Upper lobe of left lung (tissue), 6 donors: ENCODE data around the gene C10orf67. TPM values are rescaled to one million over a fixed set of nuclear protein-coding genes. Genes with fewer than 3 reads are reported as not detected.

Source experiments
- ATAC-seq, 2 donors: fragments of 200-7000 bp; cut with Tn5 transposase; one replicate each; pipeline ENCODE4 v1.9.1; 2022; ENCODE audit warnings: mild to moderate bottlenecking in 2 of 2, moderate library complexity in 2 of 2; ENCODE audit not compliant: low FRiP score in 2 of 2
- DNase-seq, 2 donors: peaks; one replicate each; pipeline ENCODE4 v3.0.0-alpha.2; 2019 to 2020
- H3K27ac ChIP-seq, 4 donors: fragments of 200-600 bp; sonication (generic); one replicate each; pipeline ENCODE4 v1.5.1; 2016 to 2019
- H3K27me3 ChIP-seq, 4 donors: fragments of 200-600 bp; sonication (generic); one replicate each; pipeline ENCODE4 v1.5.1; 2017 to 2019
- H3K36me3 ChIP-seq, 4 donors: fragments of 200-600 bp; sonication (generic); one replicate each; pipeline ENCODE4 v1.5.1; 2016 to 2019
- H3K4me1 ChIP-seq, 4 donors: fragments of 200-600 bp; sonication (generic); one replicate each; pipeline ENCODE4 v1.5.1; 2018 to 2019
- H3K4me3 ChIP-seq, 4 donors: fragments of 200-600 bp; sonication (generic); one replicate each; pipeline ENCODE4 v1.5.1; 2017 to 2019; ENCODE audit warnings: mild to moderate bottlenecking in 2 of 4, moderate library complexity in 1 of 4
- H3K9me3 ChIP-seq, 4 donors: fragments of 200-600 bp; sonication (generic); one replicate each; pipeline ENCODE4 v1.5.1; 2018 to 2019
- CTCF ChIP-seq, 6 experiments: fragments of 450-650 bp in 4 of 6; fragments of 200-600 bp in 2 of 6; sonication (generic) in 2 of 6; IDR thresholded peaks; one replicate each; pipeline ENCODE4 v1.5.1; 2016 to 2019; ENCODE audit warnings: antibody characterized with exemption in 6 of 6
- EP300 ChIP-seq, 4 donors: sonication (generic); formaldehyde crosslinking; IDR thresholded peaks; one replicate each; pipeline ENCODE4 v1.5.1; 2017; ENCODE audit warnings: antibody characterized with exemption in 4 of 4, control low read depth in 2 of 4
- POLR2A ChIP-seq, 4 donors: fragments of 450-650 bp; IDR thresholded peaks; one replicate each; pipeline ENCODE4 v1.5.1; 2016 to 2017; ENCODE audit warnings: antibody characterized with exemption in 4 of 4, mild to moderate bottlenecking in 2 of 4
- POLR2AphosphoS5 ChIP-seq, 2 donors: sonication (generic); formaldehyde crosslinking; IDR thresholded peaks; one replicate each; pipeline ENCODE4 v1.5.1; 2017; ENCODE audit warnings: antibody characterized with exemption in 2 of 2
- WGBS, 2 donors: methylation state at CpG; one replicate each; pipeline ENCODE4 v1.1.5; 2017 to 2018; 5-methylcytosine and 5-hydroxymethylcytosine counted together
- total RNA-seq, 6 donors: library from RNA; depleted of rRNA in 4 of 6; stranded (reverse); fragments of >200 nt in 4 of 6; gene quantifications; one replicate each; pipeline versions ENCODE4 v1.1.0 to v1.2.1, GENCODE V29; 2016 to 2021
- donor health status: DM: no; HTN: no; CAD: no; lungs with moderate emphysema.
- donor health status: DM: no; HTN: yes; CAD: no; lungs with severe emphysema.

Gene C10orf67
- total RNA-seq, 6 donors from 2014 or later = 1.7 to 7.3 (median 4.2) TPM

- no peak for ATAC-seq
- Histone ChIP-seq H3K27ac (no peak overlapping the region), H3K27me3 (peaks cover 0 to 16% (median 6%) of the 10 kb centered on the region in 4 donors), H3K4me1 (peaks cover 0 to 9% (median 0%) of the 10 kb centered on the region in 4 donors), H3K4me3 (no peak overlapping the region), H3K9me3 (no peaks in the 10 kb centered on the region), H3K36me3 (no peaks in the 10 kb centered on the region)
- WGBS, 2 donors = 2 to 11% methylated on average over 7 to 12 of the region's 12 CpGs
- no peak for TF ChIP-seq POLR2AphosphoS5 (IDR thresholded peaks at IDR 0.05)
- no peak for TF ChIP-seq CTCF (IDR thresholded peaks at IDR 0.05)
- no peak for TF ChIP-seq EP300 (IDR thresholded peaks at IDR 0.05)
- TF ChIP-seq POLR2A (IDR thresholded peaks at IDR 0.05) = no peak
- no peak for DNase-seq
Observed at GRCh38 chr10:23200586-23200985, 144.0 kb downstream of the C10orf67 start.

- H3K36me3 ChIP-seq = no peaks in the 10 kb centered on the region
- 4 to 5% methylated on average over 23 to 30 of the region's 30 CpGs for WGBS, 2 donors
- DNase-seq (no peak), ATAC-seq (no peak)
- H3K27me3 ChIP-seq = peaks cover 0 to 22% (median 11%) of the 10 kb centered on the region in 4 donors
- TF ChIP-seq POLR2A (IDR thresholded peaks at IDR 0.05) = no peak
- no peak overlapping the region for H3K4me3 ChIP-seq
- peaks cover 0 to 14% (median 3%) of the 10 kb centered on the region in 4 donors for H3K4me1 ChIP-seq
- H3K9me3 ChIP-seq = no peaks in the 10 kb centered on the region
- H3K27ac ChIP-seq = no peak overlapping the region
Observed at GRCh38 chr10:23199768-23200511, 144.7 kb downstream of the C10orf67 start.

GRCh38 chr10:23198940-23199767 is 145.4 kb downstream of the C10orf67 start:
- Histone ChIP-seq H3K4me1 (peaks cover 0 to 19% (median 5%) of the 10 kb centered on the region in 4 donors), H3K9me3 (no peaks in the 10 kb centered on the region), H3K27me3 (peaks cover 0 to 30% (median 15%) of the 10 kb centered on the region in 4 donors), H3K4me3 (no peak overlapping the region), H3K27ac (no peak overlapping the region), H3K36me3 (no peaks in the 10 kb centered on the region)
- 2% methylated on average over 10 to 29 of the region's 60 CpGs for WGBS, 2 donors
- TF ChIP-seq POLR2A (IDR thresholded peaks at IDR 0.05) (no peak), EP300 (IDR thresholded peaks at IDR 0.05) (no peak), POLR2AphosphoS5 (IDR thresholded peaks at IDR 0.05) (no peak), CTCF (IDR thresholded peaks at IDR 0.05) (no peak)
- DNase-seq = peak in 1 of 2 donors; percentile 74
- ATAC-seq = no peak

- 1 to 3% methylated on average over 9 to 13 of the region's 13 CpGs for WGBS, 2 donors
- DNase-seq (peak in 1 of 2 donors; percentile 78), ATAC-seq (no peak)
- H3K27me3 ChIP-seq = peaks cover 0 to 34% (median 16%) of the 10 kb centered on the region in 4 donors
- TF ChIP-seq CTCF (IDR thresholded peaks at IDR 0.05) (no peak), POLR2AphosphoS5 (IDR thresholded peaks at IDR 0.05) (no peak), EP300 (IDR thresholded peaks at IDR 0.05) (no peak), POLR2A (IDR thresholded peaks at IDR 0.05) (no peak)
- H3K27ac ChIP-seq = no peak overlapping the region
- no peaks in the 10 kb centered on the region for H3K36me3 ChIP-seq
- no peaks in the 10 kb centered on the region for H3K9me3 ChIP-seq
- peaks cover 0 to 19% (median 5%) of the 10 kb centered on the region in 4 donors for H3K4me1 ChIP-seq
- H3K4me3 ChIP-seq = no peak overlapping the region
Observed at GRCh38 chr10:23198610-23198939, 146.0 kb downstream of the C10orf67 start.

GRCh38 chr10:23197416-23197861 is 147.2 kb downstream of the C10orf67 start:
- no peak for DNase-seq
- no peak for TF ChIP-seq POLR2AphosphoS5 (IDR thresholded peaks at IDR 0.05)
- no peak for TF ChIP-seq EP300 (IDR thresholded peaks at IDR 0.05)
- TF ChIP-seq POLR2A (IDR thresholded peaks at IDR 0.05) = no peak
- no peak for TF ChIP-seq CTCF (IDR thresholded peaks at IDR 0.05)
- 6 to 7% methylated on average over 12 of the region's 12 CpGs for WGBS, 2 donors
- ATAC-seq = no peak
- H3K9me3 ChIP-seq = no peaks in the 10 kb centered on the region
- peaks cover 4 to 27% (median 6%) of the 10 kb centered on the region in 4 donors for H3K4me1 ChIP-seq
- no peaks in the 10 kb centered on the region for H3K36me3 ChIP-seq
- no peak overlapping the region for H3K27ac ChIP-seq
- no peak overlapping the region for H3K4me3 ChIP-seq
- H3K27me3 ChIP-seq = peaks cover 1 to 45% (median 19%) of the 10 kb centered on the region in 4 donors
